Testis (tissue), 2 donors: ENCODE data around the gene LRRC37B.
"Not testable (repeated sequence)": the region's sequence is repeated elsewhere in the genome, so short reads cannot be mapped to it uniquely, and the experiment has no call there.

Experiments
- POLR2A ChIP-seq: fragments of 450-650 bp; IDR thresholded peaks from one replicate; pipeline ENCODE4 v1.6.1; 2017; ENCODE audit warnings: antibody characterized with exemption, mild to moderate bottlenecking, moderate library complexity
- TF ChIP-seq, protein P1 (sequence below), 3 experiments: fragments of 450-650 bp in 2 of 3; fragments of 200-600 bp in 1 of 3; sonication (generic) in 1 of 3; IDR thresholded peaks; one replicate each; pipeline ENCODE4 v1.5.1; 2016 to 2019; ENCODE audit warnings: antibody characterized with exemption in 3 of 3, mild to moderate bottlenecking in 2 of 3, moderate library complexity in 1 of 3

DNA sequence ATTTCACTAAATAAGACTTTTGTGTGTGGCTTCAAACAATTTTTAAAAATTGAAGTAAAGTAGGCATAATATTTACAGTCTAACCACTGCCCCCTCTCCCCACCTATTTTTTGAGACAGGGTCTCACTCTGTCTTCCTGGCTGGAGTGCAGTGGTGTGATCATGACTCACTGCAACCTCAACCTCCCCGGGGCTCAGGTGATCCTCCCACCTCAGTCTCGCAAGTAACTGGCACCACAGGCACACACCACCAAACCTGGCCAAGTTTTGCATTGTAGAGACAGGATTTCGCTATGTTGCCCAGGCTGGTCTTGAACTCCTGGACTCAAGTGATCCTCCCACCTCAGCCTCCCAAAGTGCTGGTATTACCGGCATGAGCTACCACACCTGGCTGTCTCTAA lies 47.8 kb downstream of the LRRC37B start:
- TF ChIP-seq, protein P1, sequence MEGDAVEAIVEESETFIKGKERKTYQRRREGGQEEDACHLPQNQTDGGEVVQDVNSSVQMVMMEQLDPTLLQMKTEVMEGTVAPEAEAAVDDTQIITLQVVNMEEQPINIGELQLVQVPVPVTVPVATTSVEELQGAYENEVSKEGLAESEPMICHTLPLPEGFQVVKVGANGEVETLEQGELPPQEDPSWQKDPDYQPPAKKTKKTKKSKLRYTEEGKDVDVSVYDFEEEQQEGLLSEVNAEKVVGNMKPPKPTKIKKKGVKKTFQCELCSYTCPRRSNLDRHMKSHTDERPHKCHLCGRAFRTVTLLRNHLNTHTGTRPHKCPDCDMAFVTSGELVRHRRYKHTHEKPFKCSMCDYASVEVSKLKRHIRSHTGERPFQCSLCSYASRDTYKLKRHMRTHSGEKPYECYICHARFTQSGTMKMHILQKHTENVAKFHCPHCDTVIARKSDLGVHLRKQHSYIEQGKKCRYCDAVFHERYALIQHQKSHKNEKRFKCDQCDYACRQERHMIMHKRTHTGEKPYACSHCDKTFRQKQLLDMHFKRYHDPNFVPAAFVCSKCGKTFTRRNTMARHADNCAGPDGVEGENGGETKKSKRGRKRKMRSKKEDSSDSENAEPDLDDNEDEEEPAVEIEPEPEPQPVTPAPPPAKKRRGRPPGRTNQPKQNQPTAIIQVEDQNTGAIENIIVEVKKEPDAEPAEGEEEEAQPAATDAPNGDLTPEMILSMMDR (IDR thresholded peaks at IDR 0.05), result not testable (repeated sequence)
- TF ChIP-seq POLR2A, result not testable (repeated sequence)
